ENCODE data around the gene ARHGAP26. TPM values are rescaled to one million over a fixed set of nuclear protein-coding genes. Genes with fewer than 3 reads are reported as not detected.
"Not testable (repeated sequence)": the region's sequence is repeated elsewhere in the genome, so short reads cannot be mapped to it uniquely, and the experiment has no call there.

Gene ARHGAP26
- total RNA-seq, 1 donor from 2014 or later = 14.1 TPM

GRCh38 chr5:142982821-142983200 lies 212.6 kb downstream of the ARHGAP26 start:
- Mint-ChIP-seq H3K9me3 (ENCODE audit: unreplicated experiment) (no peaks in the 10 kb centered on the region), H3K4me1 (ENCODE audit: unreplicated experiment) (peaks cover 28% of the 10 kb centered on the region), H3K4me3 (ENCODE audit: unreplicated experiment) (no peak overlapping the region), H3K36me3 (ENCODE audit: unreplicated experiment) (peaks cover 3% of the 10 kb centered on the region), H3K27me3 (ENCODE audit: unreplicated experiment) (no peaks in the 10 kb centered on the region), H3K27ac (ENCODE audit: unreplicated experiment) (no peak overlapping the region)
- DNase-seq (ENCODE audit: extremely low spot score, unreplicated experiment) = no peak
- TF ChIP-seq CTCF (IDR thresholded peaks at IDR 0.05) = peak; percentile 8

GRCh38 chr5:142984011-142984410 lies 213.8 kb downstream of the ARHGAP26 start:
- Mint-ChIP-seq H3K4me3 (ENCODE audit: unreplicated experiment) (no peak overlapping the region), H3K36me3 (ENCODE audit: unreplicated experiment) (peaks cover 3% of the 10 kb centered on the region), H3K27ac (ENCODE audit: unreplicated experiment) (no peak overlapping the region), H3K9me3 (ENCODE audit: unreplicated experiment) (peaks cover 8% of the 10 kb centered on the region), H3K27me3 (ENCODE audit: unreplicated experiment) (no peaks in the 10 kb centered on the region), H3K4me1 (ENCODE audit: unreplicated experiment) (peaks cover 22% of the 10 kb centered on the region)
- no peak for TF ChIP-seq CTCF (IDR thresholded peaks at IDR 0.05)
- DNase-seq (ENCODE audit: extremely low spot score, unreplicated experiment) = no peak

GRCh38 chr5:142984525-142984924 lies 214.3 kb downstream of the ARHGAP26 start:
- no peak for TF ChIP-seq CTCF (IDR thresholded peaks at IDR 0.05)
- Mint-ChIP-seq H3K36me3 (ENCODE audit: unreplicated experiment) (peaks cover 5% of the 10 kb centered on the region), H3K27me3 (ENCODE audit: unreplicated experiment) (no peaks in the 10 kb centered on the region), H3K27ac (ENCODE audit: unreplicated experiment) (no peak overlapping the region), H3K9me3 (ENCODE audit: unreplicated experiment) (peaks cover 12% of the 10 kb centered on the region), H3K4me3 (ENCODE audit: unreplicated experiment) (no peak overlapping the region), H3K4me1 (ENCODE audit: unreplicated experiment) (peaks cover 17% of the 10 kb centered on the region)
- no peak for DNase-seq (ENCODE audit: extremely low spot score, unreplicated experiment)

GRCh38 chr5:142989270-142989669 lies 219.1 kb downstream of the ARHGAP26 start:
- not testable (repeated sequence) for DNase-seq (ENCODE audit: extremely low spot score, unreplicated experiment); H3K27me3 Mint-ChIP-seq (ENCODE audit: unreplicated experiment); H3K4me1 Mint-ChIP-seq (ENCODE audit: unreplicated experiment); H3K4me3 Mint-ChIP-seq (ENCODE audit: unreplicated experiment); H3K36me3 Mint-ChIP-seq (ENCODE audit: unreplicated experiment); H3K27ac Mint-ChIP-seq (ENCODE audit: unreplicated experiment)
- peaks cover 18% of the 10 kb centered on the region for H3K9me3 Mint-ChIP-seq (ENCODE audit: unreplicated experiment)

- H3K27ac Mint-ChIP-seq (ENCODE audit: unreplicated experiment); H3K4me1 Mint-ChIP-seq (ENCODE audit: unreplicated experiment); H3K36me3 Mint-ChIP-seq (ENCODE audit: unreplicated experiment); H3K27me3 Mint-ChIP-seq (ENCODE audit: unreplicated experiment); DNase-seq (ENCODE audit: extremely low spot score, unreplicated experiment); H3K4me3 Mint-ChIP-seq (ENCODE audit: unreplicated experiment): not testable (repeated sequence)
- peaks cover 18% of the 10 kb centered on the region for H3K9me3 Mint-ChIP-seq (ENCODE audit: unreplicated experiment)
These were observed 219.9 kb downstream of the ARHGAP26 start for GRCh38 chr5:142990073-142990472.

- no peaks in the 10 kb centered on the region for H3K4me1 Mint-ChIP-seq (ENCODE audit: unreplicated experiment)
- H3K27me3 Mint-ChIP-seq (ENCODE audit: unreplicated experiment) = no peaks in the 10 kb centered on the region
- H3K4me3 Mint-ChIP-seq (ENCODE audit: unreplicated experiment) = no peak overlapping the region
- peaks cover 7% of the 10 kb centered on the region for H3K9me3 Mint-ChIP-seq (ENCODE audit: unreplicated experiment)
- no peak for DNase-seq (ENCODE audit: extremely low spot score, unreplicated experiment)
- H3K36me3 Mint-ChIP-seq (ENCODE audit: unreplicated experiment) = peaks cover 1% of the 10 kb centered on the region
- TF ChIP-seq CTCF (IDR thresholded peaks at IDR 0.05) = no peak
- no peak overlapping the region for H3K27ac Mint-ChIP-seq (ENCODE audit: unreplicated experiment)
These were observed 224.0 kb downstream of the ARHGAP26 start for GRCh38 chr5:142994218-142994617.

- DNase-seq (ENCODE audit: extremely low spot score, unreplicated experiment); H3K4me1 Mint-ChIP-seq (ENCODE audit: unreplicated experiment); H3K27ac Mint-ChIP-seq (ENCODE audit: unreplicated experiment); H3K4me3 Mint-ChIP-seq (ENCODE audit: unreplicated experiment); H3K9me3 Mint-ChIP-seq (ENCODE audit: unreplicated experiment); H3K36me3 Mint-ChIP-seq (ENCODE audit: unreplicated experiment); H3K27me3 Mint-ChIP-seq (ENCODE audit: unreplicated experiment): not testable (repeated sequence)
These were observed 225.4 kb downstream of the ARHGAP26 start for GRCh38 chr5:142995621-142996020.

Measured in osteocyte (in vitro differentiated cells).